Breast epithelium (tissue), 3 donors: ENCODE measurements around the gene PLSCR3.

Source experiments
- CTCF ChIP-seq, 3 donors: fragments of 450-650 bp; IDR thresholded peaks; one replicate each; pipeline ENCODE4 v1.5.1; 2016 to 2017; ENCODE audit warnings: antibody characterized with exemption in 3 of 3, mild to moderate bottlenecking in 3 of 3, moderate library complexity in 3 of 3
- POLR2A ChIP-seq: fragments of 450-650 bp; IDR thresholded peaks from one replicate; pipeline ENCODE4 v1.6.1; 2016; ENCODE audit warnings: antibody characterized with exemption, mild to moderate bottlenecking, moderate library complexity
- POLR2AphosphoS5 ChIP-seq, 3 donors: sonication (generic); formaldehyde crosslinking; IDR thresholded peaks; one replicate each; pipeline ENCODE4 v1.6.1; 2017; ENCODE audit warnings: antibody characterized with exemption in 3 of 3

- TF ChIP-seq CTCF (IDR thresholded peaks at IDR 0.05) (peak in 1 of 3 donors; percentile 11), POLR2A (peak; percentile 71), POLR2AphosphoS5 (IDR thresholded peaks at IDR 0.05) (peak in 1 of 3 donors; percentile 59)
Measured at GRCh38 chr17:7380855-7381683, 13.3 kb downstream of the PLSCR3 start, which contains the start of gene TNK1.
